Smooth muscle cell (in vitro differentiated cells): ENCODE results near the gene ABI1. TPM values are rescaled to one million over a fixed set of nuclear protein-coding genes. Genes with fewer than 3 reads are reported as not detected.
A peak's percentile ranks its signal among the peaks of the same experiment; 100 is the strongest.

Source experiments
- DNase-seq: peaks from one replicate; lab custom pipeline; 2025; ENCODE audit not compliant: unreplicated experiment; lab: John Stamatoyannopoulos, UW
- H2AFZ ChIP-seq: fragments of 200-600 bp; sonication (generic); 2 replicates; pipeline ENCODE4 v1.6.0; 2016; ENCODE audit warnings: antibody characterized with exemption, low read depth, mild to moderate bottlenecking
- H3F3A ChIP-seq: fragments of 200-600 bp; sonication (generic); 2 replicates; pipeline ENCODE4 v1.6.0; 2017; ENCODE audit warnings: antibody characterized with exemption, low read depth
- H3K27ac ChIP-seq: fragments of 200-600 bp; sonication (generic); 2 replicates; pipeline ENCODE4 v1.5.1; 2016; ENCODE audit warnings: low read depth, mild to moderate bottlenecking
- H3K27me3 ChIP-seq: fragments of 200-600 bp; sonication (generic); 2 replicates; pipeline ENCODE4 v1.6.1; 2016; ENCODE audit warnings: low read depth, mild to moderate bottlenecking
- H3K36me3 ChIP-seq: fragments of 200-600 bp; sonication (generic); 2 replicates; pipeline ENCODE4 v1.5.1; 2016; ENCODE audit warnings: low read depth
- H3K4me1 ChIP-seq: fragments of 200-600 bp; sonication (generic); 2 replicates; pipeline ENCODE4 v1.5.1; 2016; ENCODE audit warnings: low read depth
- H3K4me2 ChIP-seq: fragments of 200-600 bp; sonication (generic); 2 replicates; pipeline ENCODE4 v1.6.0; 2016; ENCODE audit warnings: mild to moderate bottlenecking
- H3K4me3 ChIP-seq: fragments of 200-600 bp; sonication (generic); 2 replicates; pipeline ENCODE4 v1.5.1; 2016; ENCODE audit warnings: mild to moderate bottlenecking
- H3K79me2 ChIP-seq: fragments of 200-600 bp; sonication (generic); 2 replicates; pipeline ENCODE4 v1.6.0; 2016; ENCODE audit warnings: low read depth, mild to moderate bottlenecking
- H3K9ac ChIP-seq: fragments of 200-600 bp; sonication (generic); 2 replicates; pipeline ENCODE4 v1.6.0; 2016; ENCODE audit warnings: low read depth
- H3K9me3 ChIP-seq: fragments of 200-600 bp; sonication (generic); replicated peaks from 2 replicates; pipeline ENCODE4 v1.5.1; 2016; ENCODE audit warnings: low read depth
- H4K20me1 ChIP-seq: fragments of 200-600 bp; sonication (generic); 2 replicates; pipeline ENCODE4 v1.6.0; 2016; ENCODE audit warnings: low read depth
- WGBS: methylation state at CpG from one replicate; pipeline ENCODE4 v1.1.7; 2016; ENCODE audit warnings: low lambda C conversion rate; 5-methylcytosine and 5-hydroxymethylcytosine counted together
- polyA plus RNA-seq: library from polyadenylated mRNA; unstranded; fragments of >200 nt; fragmentation: Nextera tagmentation; extraction: Ambion mirVana; gene quantifications from 2 replicates; pipeline ENCODE4 v1.2.1, GENCODE V29; 2016
- total RNA-seq: library from RNA; depleted of rRNA; stranded (reverse); fragments of >200 nt; gene quantifications from 2 replicates; pipeline ENCODE4 v1.2.3, GENCODE V29; 2014
- TF ChIP-seq, protein P1 (sequence below): fragments of 200-600 bp; sonication (generic); IDR thresholded peaks from 2 replicates; pipeline ENCODE4 v1.5.1; 2017; ENCODE audit warnings: borderline replicate concordance, mild to moderate bottlenecking, antibody characterized with exemption; ENCODE audit not compliant: insufficient read depth, poor library complexity, severe bottlenecking

ABI1 gene
- total and polyA plus RNA-seq, 2 experiments from 2014 or later, result 40.3 to 51.4 TPM

DNA sequence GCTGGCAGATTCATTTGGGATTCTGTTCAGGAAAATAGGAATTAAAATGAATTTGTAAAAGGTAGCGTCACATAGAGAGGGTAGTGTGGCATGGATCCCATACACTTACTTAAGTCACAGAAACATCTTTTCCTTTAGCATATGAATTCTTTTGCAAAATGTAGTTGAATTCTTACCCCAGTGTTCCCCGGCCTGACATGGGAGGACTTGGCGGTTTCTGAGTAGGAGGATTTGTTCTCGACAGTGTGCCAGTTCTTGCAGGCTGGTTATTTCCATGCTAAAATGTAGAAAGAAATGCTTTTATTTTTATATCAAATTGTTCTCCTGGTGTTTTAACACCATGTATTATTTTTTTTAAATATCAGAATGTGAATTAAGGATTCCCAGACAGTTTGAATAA is 90.7 kb downstream of the ABI1 start:
- no peaks in the 10 kb centered on the region for H3K27me3 ChIP-seq
- no peak overlapping the region for H3K4me3 ChIP-seq
- H3F3A ChIP-seq, result no peaks in the 10 kb centered on the region
- H3K36me3 ChIP-seq, result peaks cover 4% of the 10 kb centered on the region
- TF ChIP-seq, protein P1, sequence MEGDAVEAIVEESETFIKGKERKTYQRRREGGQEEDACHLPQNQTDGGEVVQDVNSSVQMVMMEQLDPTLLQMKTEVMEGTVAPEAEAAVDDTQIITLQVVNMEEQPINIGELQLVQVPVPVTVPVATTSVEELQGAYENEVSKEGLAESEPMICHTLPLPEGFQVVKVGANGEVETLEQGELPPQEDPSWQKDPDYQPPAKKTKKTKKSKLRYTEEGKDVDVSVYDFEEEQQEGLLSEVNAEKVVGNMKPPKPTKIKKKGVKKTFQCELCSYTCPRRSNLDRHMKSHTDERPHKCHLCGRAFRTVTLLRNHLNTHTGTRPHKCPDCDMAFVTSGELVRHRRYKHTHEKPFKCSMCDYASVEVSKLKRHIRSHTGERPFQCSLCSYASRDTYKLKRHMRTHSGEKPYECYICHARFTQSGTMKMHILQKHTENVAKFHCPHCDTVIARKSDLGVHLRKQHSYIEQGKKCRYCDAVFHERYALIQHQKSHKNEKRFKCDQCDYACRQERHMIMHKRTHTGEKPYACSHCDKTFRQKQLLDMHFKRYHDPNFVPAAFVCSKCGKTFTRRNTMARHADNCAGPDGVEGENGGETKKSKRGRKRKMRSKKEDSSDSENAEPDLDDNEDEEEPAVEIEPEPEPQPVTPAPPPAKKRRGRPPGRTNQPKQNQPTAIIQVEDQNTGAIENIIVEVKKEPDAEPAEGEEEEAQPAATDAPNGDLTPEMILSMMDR, result no peak
- H3K4me2 ChIP-seq, result no peak overlapping the region
- no peak overlapping the region for H2AFZ ChIP-seq
- no peaks in the 10 kb centered on the region for H3K9me3 ChIP-seq
- H3K79me2 ChIP-seq, result peaks cover 63% of the 10 kb centered on the region
- H3K27ac ChIP-seq, result no peak overlapping the region
- H3K4me1 ChIP-seq, result no peaks in the 10 kb centered on the region
- WGBS, result 95% methylated on average over 4 of the region's 4 CpGs
- no peak for DNase-seq
- H4K20me1 ChIP-seq, result peaks cover 48% of the 10 kb centered on the region
- no peak overlapping the region for H3K9ac ChIP-seq

DNA sequence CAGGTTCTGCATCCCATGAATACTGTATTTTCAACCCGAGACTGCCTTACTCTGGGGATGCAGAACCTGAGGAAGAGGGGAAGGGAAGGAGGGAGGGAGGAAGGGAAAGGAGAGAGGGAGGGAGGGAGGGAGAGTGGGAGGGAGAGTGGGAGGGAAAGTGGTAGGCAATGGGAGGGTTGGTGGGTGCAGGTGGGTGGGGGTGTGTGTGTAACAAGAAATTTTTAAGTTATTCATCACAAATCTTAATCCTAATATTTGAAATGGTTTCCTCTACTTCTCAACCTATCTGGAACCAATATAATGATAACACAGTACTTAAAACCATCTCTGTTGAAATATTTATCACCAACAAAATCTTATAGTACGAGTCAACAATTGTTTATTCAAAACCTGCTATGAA is 95.2 kb downstream of the ABI1 start:
- Histone ChIP-seq H3K4me1 (no peaks in the 10 kb centered on the region), H3K4me3 (no peak overlapping the region), H3F3A (no peaks in the 10 kb centered on the region), H3K27me3 (no peaks in the 10 kb centered on the region), H3K36me3 (peaks cover 10% of the 10 kb centered on the region), H4K20me1 (peaks cover 10% of the 10 kb centered on the region), H3K27ac (no peak overlapping the region), H2AFZ (no peak overlapping the region), H3K9me3 (no peaks in the 10 kb centered on the region), H3K79me2 (peaks cover 31% of the 10 kb centered on the region), H3K9ac (no peak overlapping the region), H3K4me2 (no peak overlapping the region)
- DNase-seq, result no peak
- WGBS, result 92% methylated on average over 2 of the region's 2 CpGs
- TF ChIP-seq, protein P1, result no peak

DNA sequence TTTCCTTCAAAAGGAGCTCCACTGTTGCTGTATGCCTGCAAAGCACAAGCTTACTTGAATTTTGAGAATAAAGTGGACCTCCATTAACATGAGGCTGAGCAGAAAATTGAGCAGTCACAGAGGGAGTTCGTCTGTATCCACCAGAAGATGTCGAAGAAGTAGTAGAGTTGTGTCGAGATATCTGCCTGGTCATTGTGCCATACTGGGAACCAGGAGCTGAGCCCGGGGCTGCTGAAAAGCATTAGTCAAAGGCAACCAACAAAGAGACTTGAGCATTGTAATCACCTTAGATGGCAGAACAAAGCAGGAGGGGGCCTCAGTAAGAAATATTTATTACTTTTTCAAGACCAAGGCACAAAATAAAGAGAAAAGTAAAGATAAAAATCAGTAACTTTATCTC is 101.8 kb downstream of the ABI1 start:
- H3K9ac ChIP-seq, result no peak overlapping the region
- no peak overlapping the region for H3K4me2 ChIP-seq
- WGBS, result 75% methylated on average over 4 of the region's 4 CpGs
- DNase-seq, result no peak
- no peaks in the 10 kb centered on the region for H3K27me3 ChIP-seq
- no peak overlapping the region for H3K27ac ChIP-seq
- H2AFZ ChIP-seq, result no peak overlapping the region
- no peaks in the 10 kb centered on the region for H3K9me3 ChIP-seq
- no peak overlapping the region for H3K4me3 ChIP-seq
- H3K79me2 ChIP-seq, result peaks cover 4% of the 10 kb centered on the region
- TF ChIP-seq, protein P1, result no peak
- H3K36me3 ChIP-seq, result peaks cover 6% of the 10 kb centered on the region
- no peaks in the 10 kb centered on the region for H3F3A ChIP-seq
- H4K20me1 ChIP-seq, result peaks cover 3% of the 10 kb centered on the region
- peaks cover 16% of the 10 kb centered on the region for H3K4me1 ChIP-seq

DNA sequence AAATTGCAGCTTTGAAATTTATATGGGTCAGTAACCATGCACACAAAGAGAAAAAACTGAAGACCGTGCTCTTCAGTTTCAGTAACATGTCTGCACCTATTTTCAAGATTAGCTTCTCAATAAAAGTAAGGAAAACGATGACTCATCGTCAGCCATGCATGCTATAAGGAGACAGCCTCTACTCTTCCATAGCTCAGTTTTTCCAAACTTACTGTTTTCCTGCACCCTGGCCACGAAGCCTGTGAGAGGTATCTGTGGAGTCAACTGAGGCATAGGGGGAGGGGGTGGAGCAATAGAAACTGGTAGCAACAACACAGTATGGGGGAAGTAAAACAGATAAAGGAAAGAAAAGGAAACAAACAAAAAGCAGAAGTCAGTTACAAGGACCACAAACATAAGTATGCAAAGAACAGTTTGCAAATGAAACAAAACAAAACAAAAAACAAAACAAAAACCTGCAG is 105.3 kb downstream of the ABI1 start:
- Histone ChIP-seq H3K79me2 (no peaks in the 10 kb centered on the region), H4K20me1 (peaks cover 3% of the 10 kb centered on the region), H3K4me3 (no peak overlapping the region), H3K9ac (no peak overlapping the region), H3K4me2 (peak overlapping the region; percentile 12), H3K36me3 (peaks cover 2% of the 10 kb centered on the region), H3K4me1 (peaks cover 16% of the 10 kb centered on the region), H3K9me3 (no peaks in the 10 kb centered on the region), H3K27me3 (no peaks in the 10 kb centered on the region), H2AFZ (no peak overlapping the region), H3K27ac (peak overlapping the region; percentile 5), H3F3A (no peaks in the 10 kb centered on the region)
- TF ChIP-seq, protein P1, result no peak
- no peak for DNase-seq
- WGBS, result 24% methylated on average over 4 of the region's 4 CpGs
